Astrocyte (in vitro differentiated cells and primary cell): ENCODE results near the gene ATP5PB. TPM values are rescaled to one million over a fixed set of nuclear protein-coding genes. Genes with fewer than 3 reads are reported as not detected.

Experiments
- DNase-seq: peaks from one replicate; pipeline ENCODE4 v3.0.0-alpha.2; 2010; ENCODE audit warnings: low read depth
- FAIRE-seq: peaks from 2 replicates; lab custom pipeline; 2011; peaks lifted over from hg19 to GRCh38; lab: Jason Lieb, UNC
- H2AFZ ChIP-seq: 2 replicates; pipeline ENCODE4 v1.6.0; 2012; ENCODE audit warnings: low read depth, low read length, inconsistent platforms
- H3K27ac ChIP-seq: 2 replicates; pipeline ENCODE4 v1.5.1; 2011; ENCODE audit warnings: low read depth, low read length, inconsistent platforms
- H3K27me3 ChIP-seq: 2 replicates; pipeline ENCODE4 v1.6.0; 2011; ENCODE audit warnings: low read length, inconsistent platforms; ENCODE audit not compliant: insufficient read depth
- H3K36me3 ChIP-seq: 2 replicates; pipeline ENCODE4 v1.5.1; 2011; ENCODE audit warnings: low read length, inconsistent platforms; ENCODE audit not compliant: insufficient read depth
- H3K4me1 ChIP-seq: 2 replicates; pipeline ENCODE4 v1.5.1; 2011; ENCODE audit warnings: low read length, inconsistent platforms; ENCODE audit not compliant: insufficient read depth
- H3K4me2 ChIP-seq: 2 replicates; pipeline ENCODE4 v1.6.0; 2012; ENCODE audit warnings: low read length, inconsistent platforms
- H3K4me3 ChIP-seq: 2 replicates; pipeline ENCODE4 v1.5.1; 2011; ENCODE audit warnings: low read depth, mild to moderate bottlenecking, low read length, inconsistent platforms; ENCODE audit not compliant: insufficient read depth
- H3K79me2 ChIP-seq: 2 replicates; pipeline ENCODE4 v1.6.0; 2012; ENCODE audit warnings: mild to moderate bottlenecking, low read length, inconsistent platforms; ENCODE audit not compliant: insufficient read depth
- H3K9ac ChIP-seq: 2 replicates; pipeline ENCODE4 v1.6.0; 2012; ENCODE audit warnings: mild to moderate bottlenecking, low read length, inconsistent platforms
- H3K9me3 ChIP-seq: 2 replicates; pipeline ENCODE4 v1.5.1; 2012; ENCODE audit warnings: low read depth, mild to moderate bottlenecking, low read length, inconsistent platforms; ENCODE audit not compliant: insufficient read depth
- H4K20me1 ChIP-seq: 2 replicates; pipeline ENCODE4 v1.6.0; 2012; ENCODE audit warnings: low read length, inconsistent platforms; ENCODE audit not compliant: insufficient read depth
- H3K27ac Mint-ChIP-seq: one replicate; pipeline ENCODE4 v1.8.0; 2021; ENCODE audit warnings: mild to moderate bottlenecking, mixed read lengths; ENCODE audit not compliant: unreplicated experiment
- H3K27me3 Mint-ChIP-seq: one replicate; pipeline ENCODE4 v1.8.0; 2021; ENCODE audit warnings: low read depth, mixed read lengths; ENCODE audit not compliant: unreplicated experiment
- H3K36me3 Mint-ChIP-seq: one replicate; pipeline ENCODE4 v1.8.0; 2021; ENCODE audit warnings: low read depth, mixed read lengths; ENCODE audit not compliant: unreplicated experiment
- H3K4me1 Mint-ChIP-seq: one replicate; pipeline ENCODE4 v1.8.0; 2021; ENCODE audit warnings: low read depth, mixed read lengths; ENCODE audit not compliant: unreplicated experiment
- H3K4me3 Mint-ChIP-seq: one replicate; pipeline ENCODE4 v1.8.0; 2021; ENCODE audit warnings: mild to moderate bottlenecking, moderate library complexity, mixed read lengths; ENCODE audit not compliant: unreplicated experiment
- H3K9me3 Mint-ChIP-seq: one replicate; pipeline ENCODE4 v1.8.0; 2021; ENCODE audit warnings: mild to moderate bottlenecking, mixed read lengths; ENCODE audit not compliant: unreplicated experiment
- CTCF ChIP-seq: IDR thresholded peaks from 2 replicates; pipeline ENCODE4 v1.5.1; 2011; ENCODE audit warnings: low read depth, mild to moderate bottlenecking, inconsistent platforms, low read length, moderate library complexity; ENCODE audit not compliant: insufficient read depth
- EZH2 ChIP-seq: IDR thresholded peaks from 2 replicates; pipeline ENCODE4 v1.6.1; 2012; ENCODE audit warnings: mild to moderate bottlenecking, low read length, inconsistent platforms; ENCODE audit not compliant: insufficient read depth
- total RNA-seq: library from RNA; stranded (reverse); gene quantifications from 2 replicates; pipeline ENCODE4 v1.2.1, GENCODE V29; 2021

The ATP5PB gene
- total RNA-seq, 1 donor from 2014 or later: 214 TPM

DNA sequence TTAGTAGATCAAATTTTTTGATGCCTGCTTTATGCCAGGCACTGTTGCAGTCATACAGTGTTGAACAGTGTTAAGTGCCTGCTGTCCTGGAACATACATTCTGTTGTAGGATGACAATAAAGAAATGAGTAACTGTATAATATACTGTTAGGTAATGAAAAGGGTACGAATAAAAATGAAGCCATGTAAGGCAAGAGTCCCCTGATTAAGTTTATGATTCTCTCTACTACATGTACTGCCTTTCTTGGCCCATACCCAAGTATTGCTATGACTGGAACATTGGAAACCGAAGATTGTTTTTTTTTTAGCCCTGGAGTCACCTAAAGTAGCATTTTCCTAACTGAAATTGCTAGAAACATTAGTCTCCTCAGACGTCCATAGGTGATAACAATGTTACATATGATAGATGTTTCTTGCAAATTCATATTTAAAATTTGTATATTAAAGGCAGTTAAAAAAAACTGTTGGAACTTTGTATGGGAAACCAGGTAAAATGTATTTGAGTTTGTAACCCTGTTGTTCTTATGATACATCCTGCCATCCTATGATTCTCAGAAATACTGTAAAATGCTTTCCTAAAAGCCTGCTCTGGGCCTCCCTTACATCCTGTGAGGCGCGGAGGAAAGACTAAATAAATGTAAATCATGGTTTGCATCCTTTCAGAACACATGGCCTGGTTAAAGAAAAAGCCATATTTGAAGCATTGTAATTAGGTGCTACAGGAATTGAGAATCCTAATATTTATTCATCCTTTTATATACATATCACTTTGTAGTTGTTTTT lies 5.8 kb downstream of the ATP5PB start:
- H3K4me3 ChIP-seq: no peak overlapping the region
- Mint-ChIP-seq H3K27ac (no peak overlapping the region), H3K4me1 (peaks cover 11% of the 10 kb centered on the region), H3K4me3 (no peak overlapping the region), H3K27me3 (no peaks in the 10 kb centered on the region), H3K36me3 (peaks cover 3% of the 10 kb centered on the region), H3K9me3 (no peaks in the 10 kb centered on the region)
- peaks cover 53% of the 10 kb centered on the region for H3K79me2 ChIP-seq
- no peak for DNase-seq
- peaks cover 44% of the 10 kb centered on the region for H3K36me3 ChIP-seq
- H4K20me1 ChIP-seq: peaks cover 33% of the 10 kb centered on the region
- no peak overlapping the region for H3K4me2 ChIP-seq
- H3K27ac ChIP-seq: no peak overlapping the region
- peaks cover 7% of the 10 kb centered on the region for H3K4me1 ChIP-seq
- no peaks in the 10 kb centered on the region for H3K9me3 ChIP-seq
- H2AFZ ChIP-seq: no peak overlapping the region
- TF ChIP-seq EZH2 (no peak), CTCF (no peak)
- no peak for FAIRE-seq
- no peak overlapping the region for H3K9ac ChIP-seq
- no peaks in the 10 kb centered on the region for H3K27me3 ChIP-seq

- DNase-seq (no peak), FAIRE-seq (no peak)
- H3K4me3 ChIP-seq: no peak overlapping the region
- no peaks in the 10 kb centered on the region for H3K9me3 ChIP-seq
- TF ChIP-seq CTCF (no peak), EZH2 (no peak)
- H3K27ac ChIP-seq: no peak overlapping the region
- no peak overlapping the region for H3K4me3 Mint-ChIP-seq
- no peaks in the 10 kb centered on the region for H3K27me3 ChIP-seq
- peaks cover 2% of the 10 kb centered on the region for H3K4me1 ChIP-seq
- H3K36me3 Mint-ChIP-seq: peaks cover 3% of the 10 kb centered on the region
- no peaks in the 10 kb centered on the region for H3K27me3 Mint-ChIP-seq
- H2AFZ ChIP-seq: no peak overlapping the region
- H3K9me3 Mint-ChIP-seq: no peaks in the 10 kb centered on the region
- peaks cover 46% of the 10 kb centered on the region for H3K36me3 ChIP-seq
- no peak overlapping the region for H3K9ac ChIP-seq
- H3K79me2 ChIP-seq: peaks cover 47% of the 10 kb centered on the region
- no peak overlapping the region for H3K27ac Mint-ChIP-seq
- no peak overlapping the region for H3K4me2 ChIP-seq
- H3K4me1 Mint-ChIP-seq: peaks cover 11% of the 10 kb centered on the region
- H4K20me1 ChIP-seq: peaks cover 33% of the 10 kb centered on the region
Measured at GRCh38 chr1:111455642-111456031, 6.4 kb downstream of the ATP5PB start.

- no peaks in the 10 kb centered on the region for H3K4me1 Mint-ChIP-seq
- H3K4me2 ChIP-seq: no peak overlapping the region
- H3K27me3 Mint-ChIP-seq: no peaks in the 10 kb centered on the region
- H2AFZ ChIP-seq: no peak overlapping the region
- H3K27me3 ChIP-seq: no peaks in the 10 kb centered on the region
- no peak overlapping the region for H3K4me3 ChIP-seq
- no peaks in the 10 kb centered on the region for H3K79me2 ChIP-seq
- TF ChIP-seq CTCF: no peak
- no peak for TF ChIP-seq EZH2
- H3K36me3 ChIP-seq: peaks cover 39% of the 10 kb centered on the region
- FAIRE-seq (no peak), DNase-seq (no peak)
- no peak overlapping the region for H3K9ac ChIP-seq
- peaks cover 9% of the 10 kb centered on the region for H3K4me1 ChIP-seq
- no peaks in the 10 kb centered on the region for H3K9me3 ChIP-seq
- peaks cover 3% of the 10 kb centered on the region for H3K36me3 Mint-ChIP-seq
- no peaks in the 10 kb centered on the region for H3K9me3 Mint-ChIP-seq
- H3K27ac Mint-ChIP-seq: no peak overlapping the region
- H3K27ac ChIP-seq: no peak overlapping the region
- no peak overlapping the region for H3K4me3 Mint-ChIP-seq
- H4K20me1 ChIP-seq: peaks cover 20% of the 10 kb centered on the region
Measured at GRCh38 chr1:111461765-111462164, 12.5 kb downstream of the ATP5PB start.
